ENCODE results near the gene FLRT1. TPM values are rescaled to one million over a fixed set of nuclear protein-coding genes. Genes with fewer than 3 reads are reported as not detected.

The FLRT1 gene
- polyA plus RNA-seq, 6 donors from 2014 or later: not detected

Other genes starting within 250 kb of the FLRT1 start
- gene SPINDOC, start 222.5 kb upstream of the FLRT1 start, polyA plus RNA-seq (ENCODE audit: low read depth in 6 of 6): under 1 TPM; 0.24 to 0.78 (median 0.60) TPM
- gene MARK2, start 196.8 kb upstream of the FLRT1 start, polyA plus RNA-seq (ENCODE audit: low read depth in 6 of 6): 10 to 100 TPM; 31.0 to 66.8 (median 42.9) TPM
- not detected for gene RCOR2, start 118.8 kb upstream of the FLRT1 start, polyA plus RNA-seq (ENCODE audit: low read depth in 6 of 6)
- gene NAA40, start 96.9 kb upstream of the FLRT1 start, polyA plus RNA-seq (ENCODE audit: low read depth in 6 of 6): 10 to 100 TPM in 4 of 6 donors, 1 to 10 TPM in 2; 8.2 to 18.4 (median 11.8) TPM
- 100 to 1,000 TPM; 244 to 345 (median 285) TPM for gene COX8A, start 61.3 kb upstream of the FLRT1 start, polyA plus RNA-seq (ENCODE audit: low read depth in 6 of 6)
- 100 to 1,000 TPM; 101 to 151 (median 113) TPM for gene OTUB1, start 49.5 kb upstream of the FLRT1 start, polyA plus RNA-seq (ENCODE audit: low read depth in 6 of 6)
- gene MACROD1, start 130.2 kb downstream of the FLRT1 start, polyA plus RNA-seq (ENCODE audit: low read depth in 6 of 6): 1 to 10 TPM; 1.5 to 7.0 (median 3.2) TPM
- gene STIP1, start 150.2 kb downstream of the FLRT1 start, polyA plus RNA-seq (ENCODE audit: low read depth in 6 of 6): 10 to 100 TPM; 26.3 to 92.4 (median 63.3) TPM
- gene FERMT3, start 170.8 kb downstream of the FLRT1 start, polyA plus RNA-seq (ENCODE audit: low read depth in 6 of 6): 100 to 1,000 TPM in 5 of 6 donors, 10 to 100 TPM in 1; 98.6 to 148 (median 118) TPM
- 10 to 100 TPM; 60.7 to 97.6 (median 86.0) TPM for gene TRPT1, start 190.3 kb downstream of the FLRT1 start, polyA plus RNA-seq (ENCODE audit: low read depth in 6 of 6)
- 10 to 100 TPM; 43.6 to 96.6 (median 62.6) TPM for gene NUDT22, start 190.3 kb downstream of the FLRT1 start, polyA plus RNA-seq (ENCODE audit: low read depth in 6 of 6)
- 10 to 100 TPM; 41.9 to 66.6 (median 50.5) TPM for gene DNAJC4, start 194.6 kb downstream of the FLRT1 start, polyA plus RNA-seq (ENCODE audit: low read depth in 6 of 6)
- gene VEGFB, start 198.7 kb downstream of the FLRT1 start, polyA plus RNA-seq (ENCODE audit: low read depth in 6 of 6): 10 to 100 TPM; 10.9 to 33.7 (median 28.1) TPM
- gene FKBP2, start 205.2 kb downstream of the FLRT1 start, polyA plus RNA-seq (ENCODE audit: low read depth in 6 of 6): 10 to 100 TPM; 65.3 to 94.8 (median 79.8) TPM
- gene PPP1R14B, start 211.0 kb downstream of the FLRT1 start, polyA plus RNA-seq (ENCODE audit: low read depth in 6 of 6): 10 to 100 TPM; 21.2 to 49.9 (median 40.3) TPM
- under 1 TPM in 5 of 6 donors, not detected in 1; 0.12 to 0.55 (median 0.21) TPM for gene PLCB3, start 215.6 kb downstream of the FLRT1 start, polyA plus RNA-seq (ENCODE audit: low read depth in 6 of 6)
- 10 to 100 TPM; 45.5 to 72.8 (median 52.8) TPM for gene BAD, start 248.7 kb downstream of the FLRT1 start, polyA plus RNA-seq (ENCODE audit: low read depth in 6 of 6)
- gene GPR137, start 249.9 kb downstream of the FLRT1 start, polyA plus RNA-seq (ENCODE audit: low read depth in 6 of 6): 10 to 100 TPM; 17.3 to 35.5 (median 21.0) TPM